OCI-M1 (cell line): ENCODE data around the gene ERGIC3.
"Not testable (repeated sequence)": the region's sequence is repeated elsewhere in the genome, so short reads cannot be mapped to it uniquely, and the experiment has no call there.

ENCODE experiments used
- DNase-seq: peaks from one replicate; lab custom pipeline; 2025; lab: John Stamatoyannopoulos, UW

ERGIC3 gene

GRCh38 chr20:35541783-35542662 lies at the start of gene ERGIC3:
Gene ERGIC3 (plus strand): TSS chr20:35542078. CDS start chr20:35542098, 20 bp downstream.
- peak; percentile 98 for DNase-seq

- no peak for DNase-seq
Measured at GRCh38 chr20:35492352-35492751, 49.5 kb upstream of the ERGIC3 start.

DNA sequence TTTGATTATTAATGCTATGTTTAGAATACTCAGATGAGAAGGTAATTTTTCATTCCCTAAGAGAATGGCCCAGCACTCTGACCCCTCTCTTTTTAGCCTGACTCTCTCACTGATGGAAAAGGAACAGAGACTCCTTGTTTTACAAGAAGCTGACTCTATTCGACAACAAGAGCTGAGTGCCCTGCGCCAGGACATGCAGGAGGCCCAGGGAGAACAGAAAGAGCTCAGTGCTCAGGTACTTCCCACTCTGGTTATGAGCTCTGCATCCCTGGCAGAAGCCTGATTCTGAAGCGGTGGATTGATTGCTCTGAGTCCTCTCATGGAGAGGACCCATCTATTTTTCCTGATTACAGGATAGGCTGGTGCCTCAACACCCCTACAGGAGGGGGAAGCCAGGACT lies 45.4 kb upstream of the ERGIC3 start:
- DNase-seq, result no peak

DNA sequence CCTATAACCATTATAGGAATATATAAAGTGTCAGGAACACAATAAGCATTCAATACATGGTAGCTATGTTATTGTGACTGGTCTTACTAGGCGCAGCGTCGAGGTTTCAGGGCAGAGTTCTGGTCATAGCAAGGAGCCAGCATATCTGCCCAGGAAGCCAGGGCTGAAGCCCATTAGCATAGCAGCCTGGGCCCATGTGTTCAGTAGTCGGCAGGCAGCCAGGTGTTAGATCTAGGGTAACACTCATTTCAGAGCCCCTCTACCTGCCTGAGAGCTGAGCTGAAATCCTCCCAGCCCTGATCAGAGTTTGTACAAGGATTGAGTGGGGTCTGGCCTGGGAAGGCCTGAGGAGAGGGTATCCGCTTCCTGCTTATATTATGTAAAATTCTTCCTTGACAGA lies 44.6 kb upstream of the ERGIC3 start:
- no peak for DNase-seq

- DNase-seq, result no peak
Measured at GRCh38 chr20:35497780-35498189, 44.1 kb upstream of the ERGIC3 start.

DNA sequence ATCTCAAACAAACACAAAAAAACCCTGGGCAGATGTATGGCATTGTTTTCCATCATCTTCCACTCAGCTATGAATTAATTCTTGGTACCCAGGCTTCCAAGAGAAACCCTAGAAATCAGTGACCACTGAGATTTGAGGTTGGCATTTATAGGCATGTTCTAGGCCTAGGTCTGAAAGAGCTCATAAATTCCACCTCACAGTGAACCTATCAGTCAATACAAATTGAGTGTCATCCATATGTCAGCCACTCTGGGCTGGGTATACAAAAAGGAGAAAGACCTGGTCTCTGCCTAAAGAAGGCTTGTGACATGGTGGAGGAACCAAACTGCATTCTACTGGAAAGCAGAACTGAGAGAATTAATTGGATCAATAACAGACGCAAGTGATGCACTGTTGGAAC lies 42.6 kb upstream of the ERGIC3 start:
- DNase-seq, result no peak

DNA sequence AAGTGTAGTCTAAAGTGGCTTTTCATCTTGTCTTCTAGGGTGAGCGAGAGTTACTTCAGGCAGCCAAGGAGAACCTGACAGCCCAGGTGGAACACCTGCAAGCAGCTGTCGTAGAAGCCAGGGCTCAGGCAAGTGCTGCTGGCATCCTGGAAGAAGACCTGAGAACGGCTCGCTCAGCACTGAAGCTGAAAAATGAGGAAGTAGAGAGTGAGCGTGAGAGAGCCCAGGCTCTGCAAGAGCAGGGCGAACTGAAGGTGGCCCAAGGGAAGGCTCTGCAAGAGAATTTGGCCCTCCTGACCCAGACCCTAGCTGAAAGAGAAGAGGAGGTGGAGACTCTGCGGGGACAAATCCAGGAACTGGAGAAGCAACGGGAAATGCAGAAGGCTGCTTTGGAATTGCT lies 39.5 kb upstream of the ERGIC3 start:
- DNase-seq, result no peak

GRCh38 chr20:35503281-35503680 lies 38.6 kb upstream of the ERGIC3 start:
- no peak for DNase-seq

- DNase-seq, result no peak
Measured at GRCh38 chr20:35503841-35504561, 37.9 kb upstream of the ERGIC3 start.

DNA sequence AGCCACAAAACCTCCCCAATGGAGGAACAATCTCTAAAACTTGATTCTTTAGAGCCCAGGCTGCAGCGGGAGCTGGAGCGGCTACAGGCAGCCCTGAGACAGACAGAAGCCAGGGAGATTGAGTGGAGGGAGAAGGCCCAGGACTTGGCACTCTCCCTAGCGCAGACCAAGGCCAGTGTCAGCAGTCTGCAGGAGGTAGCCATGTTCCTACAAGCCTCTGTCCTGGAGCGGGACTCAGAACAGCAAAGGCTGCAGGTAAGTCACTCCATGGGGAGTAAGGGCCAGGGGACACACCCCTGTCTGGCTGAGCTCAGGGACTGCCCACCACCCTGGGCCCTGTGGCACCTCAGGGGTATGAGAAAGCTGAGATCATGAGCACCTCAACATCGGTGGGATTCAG lies 37.1 kb upstream of the ERGIC3 start:
- no peak for DNase-seq

GRCh38 chr20:35506179-35506578 lies 35.7 kb upstream of the ERGIC3 start:
- no peak for DNase-seq

- no peak for DNase-seq
Measured at GRCh38 chr20:35506872-35507638, 34.8 kb upstream of the ERGIC3 start.

DNA sequence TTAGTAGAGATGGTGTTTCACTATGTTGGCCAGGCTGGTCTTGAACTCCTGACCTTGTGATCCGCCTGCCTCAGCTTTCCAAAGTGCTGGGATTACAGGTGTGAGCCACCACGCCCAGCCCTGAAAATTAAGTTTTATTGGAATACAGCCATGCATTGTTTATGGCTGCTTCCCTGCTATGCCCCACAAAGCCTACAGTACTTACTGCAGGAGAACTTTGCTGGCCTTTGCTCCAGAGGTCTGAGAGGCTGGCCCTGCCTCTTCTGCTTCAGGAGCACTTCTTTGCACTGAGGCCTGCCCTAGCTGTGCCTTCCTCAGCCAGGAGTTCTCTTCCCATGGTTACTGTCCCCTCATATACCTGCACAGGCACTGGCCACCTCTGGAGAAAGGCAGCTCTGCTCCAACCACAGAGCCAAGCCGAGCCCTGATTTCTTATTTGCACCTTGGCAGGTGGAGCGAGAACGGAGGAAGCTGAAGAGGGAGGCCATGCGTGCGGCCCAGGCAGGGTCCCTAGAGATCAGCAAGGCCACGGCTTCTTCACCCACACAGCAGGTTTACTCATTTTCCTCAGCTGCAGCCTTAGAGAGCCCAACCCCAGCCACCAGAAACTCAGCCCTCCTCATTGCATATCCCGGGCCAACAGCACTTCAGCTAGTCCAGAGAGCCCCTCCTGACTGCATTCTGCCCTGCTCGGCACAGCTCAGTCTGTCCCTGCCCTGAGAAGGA lies 33.2 kb upstream of the ERGIC3 start:
- no peak for DNase-seq

DNA sequence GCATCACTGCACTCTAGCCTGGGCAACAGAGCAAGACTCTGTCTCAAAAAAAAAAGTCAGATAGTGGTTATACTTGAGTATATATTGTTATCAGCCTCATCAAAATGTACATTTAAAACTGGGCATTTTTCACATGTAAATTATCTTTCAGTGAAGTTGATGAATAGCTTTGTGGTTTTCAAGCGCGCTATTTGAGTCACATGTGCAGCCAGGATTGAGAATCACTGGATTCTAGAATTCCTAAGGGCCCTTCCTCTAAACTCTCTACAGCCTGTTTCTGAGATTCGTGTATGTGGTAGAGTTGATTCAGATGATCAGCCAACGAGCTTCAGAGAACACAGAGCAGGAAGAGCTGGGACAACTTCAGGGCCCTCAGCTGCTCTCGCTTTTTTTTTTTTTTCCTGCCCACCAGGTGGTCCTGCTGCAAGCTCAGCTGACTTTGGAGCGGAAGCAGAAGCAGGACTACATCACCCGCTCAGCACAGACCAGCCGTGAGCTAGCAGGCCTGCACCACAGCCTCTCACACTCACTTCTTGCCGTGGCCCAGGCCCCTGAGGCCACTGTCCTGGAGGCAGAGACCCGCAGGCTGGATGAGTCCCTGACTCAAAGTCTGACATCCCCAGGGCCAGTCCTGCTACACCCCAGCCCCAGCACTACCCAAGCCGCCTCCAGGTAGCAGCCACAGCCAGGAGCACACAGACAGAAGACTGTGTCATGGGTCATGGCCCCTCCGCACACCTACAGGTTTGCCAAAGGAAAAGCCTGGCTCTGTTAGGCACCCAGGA lies 30.7 kb upstream of the ERGIC3 start:
- no peak for DNase-seq

DNA sequence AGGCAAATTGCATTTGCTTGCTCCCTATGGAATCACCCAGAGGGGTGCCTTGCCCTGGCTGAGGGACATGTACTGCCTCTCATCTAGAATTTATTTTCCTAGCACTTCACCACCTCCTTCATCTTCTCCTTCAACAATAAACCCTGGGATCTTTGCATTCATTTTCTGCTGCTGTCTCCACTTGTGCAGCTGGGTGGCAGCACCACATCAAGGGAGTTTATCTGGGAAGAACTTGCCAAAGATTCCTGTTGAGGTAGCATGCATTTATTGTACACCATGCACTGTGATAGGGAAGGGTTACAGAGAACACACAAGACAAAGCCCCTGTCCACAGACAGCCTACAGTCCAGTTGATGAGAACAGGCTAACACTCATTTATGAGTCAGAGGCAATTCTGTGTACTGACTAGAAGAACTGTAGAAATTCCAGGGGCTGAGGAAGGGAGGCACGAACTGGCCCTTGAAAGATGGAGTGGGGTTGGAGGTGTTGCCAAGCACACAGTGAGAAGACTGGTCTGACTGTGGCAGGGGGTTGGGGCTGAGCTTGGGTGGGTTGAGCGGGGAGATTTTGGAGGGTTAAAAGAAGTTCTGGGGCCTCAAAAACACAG lies 30.0 kb upstream of the ERGIC3 start:
- peak; percentile 51 for DNase-seq

- DNase-seq, result peak; percentile 72
Measured at GRCh38 chr20:35514371-35514932, 27.4 kb upstream of the ERGIC3 start.

GRCh38 chr20:35515341-35515740 lies 26.5 kb upstream of the ERGIC3 start:
- DNase-seq, result no peak

DNA sequence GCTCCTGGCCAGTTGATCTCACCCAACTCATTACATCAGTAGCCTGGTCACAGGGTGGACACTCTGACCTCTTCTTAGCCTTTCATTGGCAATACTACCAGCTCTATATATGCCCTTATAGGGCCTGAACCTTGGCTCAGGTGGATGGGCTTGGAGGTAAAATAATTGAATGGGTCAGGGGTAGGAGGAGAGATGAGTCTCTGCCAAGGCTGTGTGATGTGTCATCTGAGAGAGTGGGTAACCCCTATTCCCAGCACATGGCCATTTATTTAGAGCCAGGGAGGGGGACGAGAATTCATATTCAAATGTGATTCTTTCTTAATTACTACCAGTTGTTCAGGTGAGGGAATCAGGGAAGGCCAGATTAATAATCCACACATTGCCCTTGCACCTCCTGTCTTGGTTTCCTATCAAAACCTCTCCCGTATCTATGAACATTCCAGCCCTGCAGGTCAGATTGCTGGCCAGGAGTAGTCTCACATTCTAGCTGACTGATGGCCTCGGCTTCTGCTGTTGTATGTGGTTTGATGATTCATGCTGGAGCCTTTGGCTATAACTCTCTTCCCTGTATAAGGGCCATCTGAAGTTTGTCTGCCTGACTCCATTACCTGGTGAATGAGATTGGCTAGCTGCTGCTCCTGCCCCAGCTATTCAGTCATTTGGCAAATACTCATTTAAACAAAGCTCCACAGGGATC lies 25.8 kb upstream of the ERGIC3 start:
- peak; percentile 42 for DNase-seq

DNA sequence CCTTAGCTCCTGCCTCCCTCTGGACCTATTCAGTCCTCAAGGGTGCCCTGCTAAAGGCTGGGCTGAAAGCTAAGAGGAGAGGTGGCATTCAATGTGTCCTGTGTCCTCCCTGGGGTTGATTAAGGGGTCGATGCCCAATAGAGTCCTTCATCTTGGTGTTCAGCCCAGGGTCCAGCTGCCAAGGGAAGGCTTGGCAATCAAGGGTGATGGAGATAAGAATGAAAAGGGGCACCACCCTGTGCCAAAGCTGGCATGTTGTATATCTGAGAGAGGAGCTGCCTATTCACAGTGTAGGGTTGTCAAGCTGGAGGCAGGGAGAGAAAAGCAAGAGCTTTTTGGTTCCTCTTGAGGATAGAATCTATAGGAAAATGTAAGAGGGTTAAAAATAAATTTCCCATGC lies 24.8 kb upstream of the ERGIC3 start:
- DNase-seq, result no peak

DNA sequence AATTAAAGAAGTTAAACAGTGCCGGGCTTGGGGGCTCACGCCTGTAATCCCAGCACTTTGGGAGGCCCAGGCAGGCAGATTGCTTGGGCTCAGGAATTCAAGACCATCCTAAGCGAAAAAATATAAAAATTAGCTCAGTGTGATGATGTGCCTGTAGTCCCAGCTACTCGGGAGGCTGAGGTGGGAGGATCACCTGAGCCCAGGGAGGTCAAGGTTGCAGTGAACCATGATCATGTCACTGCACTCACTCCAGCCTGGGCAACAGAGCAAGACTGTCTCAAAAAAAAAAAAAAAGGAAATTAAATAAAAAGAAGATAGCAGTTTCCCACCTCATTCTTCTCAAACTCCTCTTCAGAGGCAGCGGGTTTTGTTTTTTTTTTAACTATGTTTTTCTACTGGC lies 24.1 kb upstream of the ERGIC3 start:
- not testable (repeated sequence) for DNase-seq
